Activated T-helper 17 cell treated with anti-CD3 and anti-CD28 coated beads, Interleukin-2, amount 50 U/mL, for 72 hours (primary cell): ENCODE data around the gene ALPG. TPM values are rescaled to one million over a fixed set of nuclear protein-coding genes. Genes with fewer than 3 reads are reported as not detected.
A peak's percentile ranks its signal among the peaks of the same experiment; 100 is the strongest.
"Not testable (repeated sequence)": the region's sequence is repeated elsewhere in the genome, so short reads cannot be mapped to it uniquely, and the experiment has no call there.

Source experiments
- ATAC-seq: fragments of 150-1000 bp; cut with Tn5 transposase; replicated peaks from 2 replicates; pipeline ENCODE4 v1.10.0; 2021; ENCODE audit warnings: mild to moderate bottlenecking, moderate library complexity
- H3K27ac Mint-ChIP-seq: one replicate; pipeline ENCODE4 v1.8.0; 2022; ENCODE audit warnings: mixed read lengths
- H3K27me3 Mint-ChIP-seq: one replicate; pipeline ENCODE4 v1.8.0; 2022; ENCODE audit warnings: mixed read lengths
- H3K36me3 Mint-ChIP-seq: one replicate; pipeline ENCODE4 v1.8.0; 2022; ENCODE audit warnings: low read depth, mild to moderate bottlenecking, mixed read lengths
- H3K4me1 Mint-ChIP-seq: one replicate; pipeline ENCODE4 v1.8.0; 2022; ENCODE audit warnings: mixed read lengths
- H3K4me3 Mint-ChIP-seq: one replicate; pipeline ENCODE4 v1.8.0; 2022; ENCODE audit warnings: mild to moderate bottlenecking, mixed read lengths
- H3K9me3 Mint-ChIP-seq: one replicate; pipeline ENCODE4 v1.8.0; 2022; ENCODE audit warnings: mixed read lengths
- total RNA-seq, 2 donors: library from RNA; stranded (reverse); gene quantifications; one replicate each; pipeline ENCODE4 v1.2.3, GENCODE V29; 2022

Gene ALPG
- total RNA-seq, 2 donors from 2014 or later: not detected

DNA sequence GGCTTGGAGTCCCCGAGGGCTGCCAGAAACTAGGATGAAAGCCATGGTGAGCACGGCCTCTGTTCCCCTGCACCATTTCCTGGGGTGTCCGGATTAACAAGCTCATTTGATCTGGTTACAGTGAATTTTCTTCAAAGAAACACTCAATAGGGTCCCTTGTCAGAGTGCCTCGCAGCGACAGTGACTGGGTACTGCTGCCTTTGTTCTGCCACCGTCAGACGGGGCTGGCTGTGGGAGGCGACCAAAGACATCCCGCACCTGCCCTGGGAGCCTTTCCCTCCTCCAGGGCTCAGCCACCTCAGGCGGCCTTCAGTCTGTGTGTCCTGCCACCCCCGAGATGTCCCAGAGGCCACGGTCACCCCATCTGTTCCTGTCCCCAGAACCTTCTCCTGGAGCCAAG is 36.6 kb upstream of the ALPG start:
- not testable (repeated sequence) for H3K4me1 Mint-ChIP-seq, H3K27ac Mint-ChIP-seq, ATAC-seq

DNA sequence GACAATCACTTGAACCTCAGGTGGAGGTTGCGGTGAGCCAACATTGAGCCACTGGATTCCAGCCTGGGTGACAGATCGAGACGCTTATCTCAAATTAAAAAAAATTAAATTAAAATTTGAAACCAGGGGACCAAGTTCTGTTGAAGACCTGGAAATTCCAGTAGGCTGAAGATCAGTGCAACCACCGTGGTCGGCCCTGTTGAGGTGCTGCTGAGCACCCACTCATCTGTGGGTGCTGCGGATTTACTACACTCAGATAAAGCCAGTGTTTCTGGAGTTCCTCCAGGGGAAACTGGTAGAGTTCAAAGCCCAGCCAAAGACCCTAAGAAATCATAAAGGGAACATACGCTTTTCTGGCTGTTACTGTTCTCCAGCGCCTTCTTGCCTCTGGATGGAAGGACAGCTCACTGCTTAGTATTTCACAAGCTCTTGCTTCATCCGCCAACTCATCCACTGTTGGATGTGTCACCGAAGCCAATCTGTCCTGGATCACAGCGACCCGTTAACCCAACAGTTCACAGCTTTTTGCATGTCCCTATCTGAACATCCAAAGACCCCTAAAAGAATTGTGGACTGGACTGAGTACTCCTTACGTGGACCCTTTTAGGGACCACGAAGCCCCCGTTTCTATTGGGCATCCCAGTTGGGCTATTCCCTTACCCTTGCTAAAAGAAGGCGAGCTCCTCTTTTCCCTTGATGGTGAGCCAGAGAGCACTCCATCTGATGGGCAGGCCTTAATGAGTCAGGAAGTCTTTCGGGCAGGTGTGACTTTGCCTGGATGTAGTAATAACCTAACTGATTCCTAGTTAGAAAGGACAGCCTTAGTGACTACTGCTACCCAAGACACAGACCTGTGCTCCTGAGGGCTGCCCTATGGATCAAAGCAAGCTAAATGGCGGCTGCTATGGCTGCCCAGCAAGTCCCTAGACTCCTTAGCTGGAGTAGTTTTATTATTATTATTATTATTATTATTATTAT is 34.1 kb upstream of the ALPG start:
- ATAC-seq: no peak
- H3K36me3 Mint-ChIP-seq: no peaks in the 10 kb centered on the region
- H3K27me3 Mint-ChIP-seq: no peaks in the 10 kb centered on the region
- no peaks in the 10 kb centered on the region for H3K4me1 Mint-ChIP-seq
- no peaks in the 10 kb centered on the region for H3K9me3 Mint-ChIP-seq
- H3K27ac Mint-ChIP-seq: no peak overlapping the region
- H3K4me3 Mint-ChIP-seq: no peak overlapping the region

More for the DNA sequence above, 36.6 kb upstream of the ALPG start:
- H3K9me3 Mint-ChIP-seq, H3K27me3 Mint-ChIP-seq, H3K4me3 Mint-ChIP-seq, H3K36me3 Mint-ChIP-seq: not testable (repeated sequence)

DNA sequence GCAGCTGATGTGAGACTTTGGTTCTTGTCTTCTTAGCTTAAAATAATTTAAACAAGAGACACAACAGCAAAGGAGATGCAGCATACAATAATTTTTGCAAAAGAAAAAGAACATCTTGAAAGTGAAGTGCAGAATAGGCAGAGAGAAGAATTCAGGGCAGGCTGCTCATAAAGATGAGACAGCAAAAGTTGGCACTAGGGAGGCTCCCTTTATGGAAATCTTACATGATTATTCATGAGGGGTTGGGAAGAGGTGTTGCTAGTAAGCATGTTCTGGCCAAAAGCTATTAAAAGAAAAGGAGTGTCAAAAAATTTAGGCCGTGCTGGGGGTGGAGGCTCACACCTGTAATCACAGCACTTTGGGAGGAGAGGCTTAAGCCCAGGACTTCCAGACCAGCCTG is 32.3 kb upstream of the ALPG start:
- H3K9me3 Mint-ChIP-seq: no peaks in the 10 kb centered on the region
- no peaks in the 10 kb centered on the region for H3K4me1 Mint-ChIP-seq
- H3K27ac Mint-ChIP-seq: no peak overlapping the region
- H3K27me3 Mint-ChIP-seq: no peaks in the 10 kb centered on the region
- no peak overlapping the region for H3K4me3 Mint-ChIP-seq
- H3K36me3 Mint-ChIP-seq: no peaks in the 10 kb centered on the region
- ATAC-seq: no peak

DNA sequence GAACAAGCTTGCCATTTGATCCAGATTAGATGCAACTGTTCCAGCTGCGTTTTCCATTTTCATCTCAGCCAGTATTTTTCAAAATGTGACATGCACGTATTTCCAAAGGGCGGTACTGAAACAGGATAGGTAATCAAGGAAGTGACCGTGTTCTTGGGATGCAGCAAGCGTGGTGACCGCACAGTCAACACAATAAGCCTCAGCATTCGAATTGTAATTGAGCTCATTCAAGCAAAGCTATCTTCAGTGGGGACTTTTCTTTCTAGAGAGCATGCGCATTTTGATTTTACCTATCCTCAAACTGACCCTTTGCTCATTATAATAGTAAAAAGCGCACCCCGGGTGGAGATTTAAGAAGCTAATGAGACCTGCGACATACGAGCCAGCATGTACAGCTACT is 31.5 kb upstream of the ALPG start:
- no peak for ATAC-seq
- Mint-ChIP-seq H3K27me3 (no peaks in the 10 kb centered on the region), H3K27ac (no peak overlapping the region), H3K36me3 (no peaks in the 10 kb centered on the region), H3K4me3 (no peak overlapping the region), H3K9me3 (no peaks in the 10 kb centered on the region), H3K4me1 (no peaks in the 10 kb centered on the region)

DNA sequence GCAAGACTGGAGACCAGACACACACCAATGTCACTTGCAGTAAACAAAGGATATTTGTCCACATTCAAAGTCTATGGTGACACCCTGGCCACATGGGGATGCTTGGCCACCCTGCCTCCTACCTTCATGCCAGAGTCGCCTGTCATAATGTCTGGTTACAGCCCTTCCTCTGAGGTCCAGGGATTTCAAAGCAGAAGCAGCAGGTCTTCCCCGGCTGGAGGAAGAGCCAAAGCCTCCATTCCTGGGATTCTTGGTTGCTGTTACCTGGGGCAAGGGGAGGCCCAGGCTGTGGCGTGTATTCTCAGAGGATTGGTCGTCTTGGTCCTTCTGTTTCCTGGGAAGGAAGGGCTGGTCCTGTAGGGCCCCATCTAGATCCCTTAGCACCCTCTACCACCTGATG is 30.4 kb upstream of the ALPG start:
- H3K9me3 Mint-ChIP-seq: no peaks in the 10 kb centered on the region
- no peak for ATAC-seq
- H3K27ac Mint-ChIP-seq: no peak overlapping the region
- H3K27me3 Mint-ChIP-seq: no peaks in the 10 kb centered on the region
- no peaks in the 10 kb centered on the region for H3K36me3 Mint-ChIP-seq
- no peak overlapping the region for H3K4me3 Mint-ChIP-seq
- no peaks in the 10 kb centered on the region for H3K4me1 Mint-ChIP-seq

DNA sequence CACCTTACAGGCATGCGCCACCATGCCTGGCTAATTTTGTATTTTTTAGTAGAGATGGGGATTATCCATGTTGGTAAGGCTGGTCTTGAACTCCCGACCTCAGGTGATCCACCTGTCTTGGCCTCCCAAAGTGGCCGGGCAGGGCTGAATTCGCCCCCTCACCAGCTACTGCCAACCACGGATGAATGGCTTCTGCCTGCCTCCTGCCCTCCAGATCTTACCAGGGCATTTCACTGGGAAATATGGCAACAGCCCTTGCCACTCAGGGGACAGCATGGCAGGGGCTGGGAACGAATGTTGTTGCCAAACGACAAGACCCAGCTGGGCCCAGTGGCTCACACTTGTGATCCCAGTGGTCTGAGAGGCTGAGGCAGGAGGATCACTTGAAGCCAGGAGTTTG is 29.9 kb upstream of the ALPG start:
- Mint-ChIP-seq H3K27me3 (peaks cover under 1% of the 10 kb centered on the region), H3K36me3 (no peaks in the 10 kb centered on the region), H3K9me3 (no peaks in the 10 kb centered on the region), H3K27ac (no peak overlapping the region), H3K4me3 (no peak overlapping the region), H3K4me1 (no peaks in the 10 kb centered on the region)
- ATAC-seq: no peak

DNA sequence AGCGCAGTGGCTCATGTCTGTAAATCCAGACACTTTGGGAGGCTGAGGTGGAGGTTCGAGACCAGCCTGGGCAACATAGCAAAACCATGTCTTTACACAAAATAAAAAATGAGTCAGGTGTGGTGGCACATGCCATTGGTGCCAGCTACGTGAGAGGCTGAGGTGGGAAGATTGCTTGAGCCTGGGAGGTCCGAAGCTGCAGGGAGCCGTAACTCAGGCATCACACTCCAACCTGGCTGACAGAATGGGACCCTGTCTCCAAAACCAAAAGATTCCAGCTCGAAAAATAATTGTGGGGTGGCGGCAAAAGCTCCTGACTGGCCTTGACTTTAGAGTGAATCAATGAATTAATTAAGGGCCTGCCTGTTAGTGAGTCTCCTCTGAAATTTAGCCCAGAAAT is 29.3 kb upstream of the ALPG start:
- no peaks in the 10 kb centered on the region for H3K36me3 Mint-ChIP-seq
- ATAC-seq: no peak

DNA sequence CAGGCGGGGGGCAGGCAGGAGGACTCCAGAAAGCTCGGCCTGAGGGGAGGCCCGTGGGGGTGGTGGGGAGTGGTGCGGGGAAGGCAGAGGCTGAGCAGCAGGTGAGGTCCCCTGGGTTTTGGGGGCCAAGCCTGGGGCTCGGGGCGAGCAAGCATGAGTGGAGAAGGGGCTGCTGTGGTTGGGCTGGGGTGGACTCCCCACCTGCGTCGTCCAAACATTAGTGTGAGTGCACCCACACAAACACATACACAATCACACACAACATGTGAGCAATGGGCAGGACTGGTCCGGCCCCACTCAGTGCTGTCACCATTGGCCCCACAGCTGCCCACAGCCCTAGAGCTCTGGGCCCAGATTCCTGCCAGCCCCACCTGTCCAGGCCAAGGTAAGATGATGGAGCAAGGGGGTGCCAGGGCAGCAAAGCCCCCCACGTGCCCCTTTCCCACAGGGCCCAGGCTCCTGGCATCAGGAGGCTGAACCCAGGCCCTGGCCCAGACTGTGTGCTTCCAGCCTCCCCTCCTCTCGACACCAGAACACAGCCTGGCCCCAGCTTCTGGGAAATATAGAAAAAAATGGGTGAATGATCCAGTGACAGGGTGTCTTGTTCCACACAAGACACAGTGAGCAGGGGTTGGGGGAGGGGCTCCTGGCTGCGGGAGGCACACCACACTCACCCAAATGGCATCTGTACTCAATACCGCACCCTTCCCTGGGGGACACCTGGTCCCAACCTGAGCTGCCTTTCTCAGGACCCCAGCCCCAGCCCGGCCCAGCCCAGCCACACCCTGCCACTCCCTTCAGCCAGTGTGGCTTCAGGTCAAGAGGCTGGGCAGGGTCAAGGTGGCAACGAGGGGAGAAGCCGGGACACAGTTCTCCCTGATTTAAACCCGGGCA is 28.6 kb upstream of the ALPG start:
- Mint-ChIP-seq H3K36me3 (no peaks in the 10 kb centered on the region), H3K27ac (no peak overlapping the region), H3K9me3 (no peaks in the 10 kb centered on the region), H3K4me1 (no peaks in the 10 kb centered on the region), H3K4me3 (no peak overlapping the region), H3K27me3 (peaks cover 11% of the 10 kb centered on the region)
- ATAC-seq: no peak

More for the DNA sequence above, 29.3 kb upstream of the ALPG start:
- no peaks in the 10 kb centered on the region for H3K9me3 Mint-ChIP-seq
- no peaks in the 10 kb centered on the region for H3K4me1 Mint-ChIP-seq
- no peak overlapping the region for H3K4me3 Mint-ChIP-seq
- H3K27ac Mint-ChIP-seq: no peak overlapping the region
- H3K27me3 Mint-ChIP-seq: peaks cover 6% of the 10 kb centered on the region

DNA sequence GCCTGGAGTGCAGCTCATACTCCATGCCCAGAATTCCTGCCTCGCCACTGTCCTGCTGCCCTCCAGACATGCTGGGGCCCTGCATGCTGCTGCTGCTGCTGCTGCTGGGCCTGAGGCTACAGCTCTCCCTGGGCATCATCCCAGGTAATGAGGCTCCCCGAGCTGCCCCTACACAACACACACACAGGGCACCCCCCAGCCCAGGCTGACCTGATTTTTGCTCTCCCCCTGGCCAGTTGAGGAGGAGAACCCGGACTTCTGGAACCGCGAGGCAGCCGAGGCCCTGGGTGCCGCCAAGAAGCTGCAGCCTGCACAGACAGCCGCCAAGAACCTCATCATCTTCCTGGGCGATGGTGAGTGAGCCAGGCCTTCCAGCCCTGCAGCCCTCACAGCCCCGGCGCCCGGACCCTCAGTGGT is 27.9 kb upstream of the ALPG start, which contains the start of gene ALPP:
ALPP (plus strand) TSS at position 17 of the 417 bp plus-strand sequence; CDS start at position 69, 52 bp downstream.
- not testable (repeated sequence) for H3K4me1 Mint-ChIP-seq, ATAC-seq, H3K27ac Mint-ChIP-seq, H3K9me3 Mint-ChIP-seq, H3K36me3 Mint-ChIP-seq, H3K4me3 Mint-ChIP-seq
- peaks cover 13% of the 10 kb centered on the region for H3K27me3 Mint-ChIP-seq

DNA sequence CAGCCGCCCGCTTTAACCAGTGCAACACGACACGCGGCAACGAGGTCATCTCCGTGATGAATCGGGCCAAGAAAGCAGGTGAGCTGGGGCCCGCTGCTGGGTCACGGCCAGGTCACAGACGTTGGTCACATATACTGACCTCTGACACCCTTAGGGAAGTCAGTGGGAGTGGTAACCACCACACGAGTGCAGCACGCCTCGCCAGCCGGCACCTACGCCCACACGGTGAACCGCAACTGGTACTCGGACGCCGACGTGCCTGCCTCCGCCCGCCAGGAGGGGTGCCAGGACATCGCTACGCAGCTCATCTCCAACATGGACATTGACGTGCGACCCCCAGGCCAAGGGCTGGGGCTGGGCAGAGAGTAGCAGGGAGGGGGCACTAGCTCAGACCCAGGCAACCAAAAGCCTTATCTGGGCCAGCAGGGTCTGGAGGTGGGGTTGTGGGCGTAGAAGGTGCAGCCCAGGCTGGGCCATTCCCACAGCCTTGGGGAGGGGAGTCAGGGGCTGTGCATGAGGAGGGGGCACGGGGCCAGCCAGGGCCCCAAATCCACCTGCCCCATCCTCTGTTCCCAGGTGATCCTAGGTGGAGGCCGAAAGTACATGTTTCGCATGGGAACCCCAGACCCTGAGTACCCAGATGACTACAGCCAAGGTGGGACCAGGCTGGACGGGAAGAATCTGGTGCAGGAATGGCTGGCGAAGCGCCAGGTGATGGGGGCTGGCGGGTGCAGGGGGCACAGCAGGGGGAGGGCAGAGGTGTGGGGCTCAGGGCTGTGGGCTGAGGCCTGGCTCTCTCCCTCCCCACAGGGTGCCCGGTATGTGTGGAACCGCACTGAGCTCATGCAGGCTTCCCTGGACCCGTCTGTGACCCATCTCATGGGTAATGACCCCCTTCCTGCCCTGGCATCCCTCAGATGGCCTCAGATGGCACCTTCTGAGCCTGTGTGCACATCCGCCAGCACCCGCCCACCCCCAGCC is 26.7 kb upstream of the ALPG start:
- ATAC-seq, H3K27ac Mint-ChIP-seq, H3K4me1 Mint-ChIP-seq, H3K9me3 Mint-ChIP-seq, H3K4me3 Mint-ChIP-seq, H3K36me3 Mint-ChIP-seq: not testable (repeated sequence)
- peaks cover 22% of the 10 kb centered on the region for H3K27me3 Mint-ChIP-seq

DNA sequence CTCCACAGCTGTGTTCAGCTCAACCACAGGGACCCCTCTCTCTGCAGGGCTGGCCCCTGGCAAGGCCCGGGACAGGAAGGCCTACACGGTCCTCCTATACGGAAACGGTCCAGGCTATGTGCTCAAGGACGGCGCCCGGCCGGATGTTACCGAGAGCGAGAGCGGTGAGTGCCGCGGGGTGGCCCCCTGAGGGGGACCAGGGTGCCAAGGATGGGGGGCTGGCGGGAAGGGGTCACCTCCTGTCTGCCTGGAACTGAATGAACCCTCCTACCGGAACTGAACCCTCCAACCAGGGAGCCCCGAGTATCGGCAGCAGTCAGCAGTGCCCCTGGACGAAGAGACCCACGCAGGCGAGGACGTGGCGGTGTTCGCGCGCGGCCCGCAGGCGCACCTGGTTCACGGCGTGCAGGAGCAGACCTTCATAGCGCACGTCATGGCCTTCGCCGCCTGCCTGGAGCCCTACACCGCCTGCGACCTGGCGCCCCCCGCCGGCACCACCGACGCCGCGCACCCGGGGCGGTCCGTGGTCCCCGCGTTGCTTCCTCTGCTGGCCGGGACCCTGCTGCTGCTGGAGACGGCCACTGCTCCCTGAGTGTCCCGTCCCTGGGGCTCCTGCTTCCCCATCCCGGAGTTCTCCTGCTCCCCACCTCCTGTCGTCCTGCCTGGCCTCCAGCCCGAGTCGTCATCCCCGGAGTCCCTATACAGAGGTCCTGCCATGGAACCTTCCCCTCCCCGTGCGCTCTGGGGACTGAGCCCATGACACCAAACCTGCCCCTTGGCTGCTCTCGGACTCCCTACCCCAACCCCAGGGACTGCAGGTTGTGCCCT is 25.2 kb upstream of the ALPG start:
- not testable (repeated sequence) for H3K36me3 Mint-ChIP-seq, H3K4me1 Mint-ChIP-seq, H3K9me3 Mint-ChIP-seq, H3K27ac Mint-ChIP-seq, H3K4me3 Mint-ChIP-seq
- peak; percentile 46 for ATAC-seq
- H3K27me3 Mint-ChIP-seq: peaks cover 35% of the 10 kb centered on the region

DNA sequence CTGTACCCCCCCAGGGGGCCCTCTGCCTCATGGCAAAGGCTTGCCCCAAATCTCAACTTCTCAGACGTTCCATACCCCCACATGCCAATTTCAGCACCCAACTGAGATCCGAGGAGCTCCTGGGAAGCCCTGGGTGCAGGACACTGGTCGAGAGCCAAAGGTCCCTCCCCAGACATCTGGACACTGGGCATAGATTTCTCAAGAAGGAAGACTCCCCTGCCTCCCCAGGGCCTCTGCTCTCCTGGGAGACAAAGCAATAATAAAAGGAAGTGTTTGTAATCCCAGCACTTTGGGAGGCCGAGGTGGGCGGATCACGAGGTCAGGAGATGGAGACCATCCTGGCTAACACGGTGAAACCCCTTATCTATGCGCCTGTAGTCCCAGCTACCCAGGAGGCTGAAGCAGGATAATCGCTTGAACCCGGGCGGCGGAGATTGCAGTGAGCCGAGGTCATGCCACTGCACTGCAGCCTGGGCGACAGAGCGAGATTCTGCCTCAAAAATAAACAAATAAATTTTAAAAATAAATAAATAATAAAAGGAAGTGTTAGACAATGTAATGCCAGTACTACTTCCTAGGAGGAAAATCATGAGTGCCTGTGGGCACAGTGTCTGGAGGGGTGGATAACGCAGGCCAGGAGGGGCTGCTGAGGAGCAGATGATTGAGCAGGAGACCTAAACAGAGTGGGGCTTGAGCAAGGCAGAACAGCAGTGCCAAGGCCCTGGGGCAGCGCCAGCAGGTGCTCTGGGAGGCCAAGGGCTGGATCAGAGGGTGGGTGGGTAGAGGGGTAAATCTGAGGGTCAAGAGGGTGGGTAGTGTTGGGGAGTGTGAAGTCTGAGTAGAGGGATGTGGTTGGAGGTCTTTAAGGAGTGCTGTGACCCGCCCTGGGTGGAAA is 24.1 kb upstream of the ALPG start:
- Mint-ChIP-seq H3K4me1 (no peaks in the 10 kb centered on the region), H3K27ac (no peak overlapping the region), H3K27me3 (peaks cover 35% of the 10 kb centered on the region), H3K9me3 (no peaks in the 10 kb centered on the region), H3K4me3 (no peak overlapping the region), H3K36me3 (no peaks in the 10 kb centered on the region)
- no peak for ATAC-seq
